Measurements from ENCODE around the gene ZBTB16.

DNA sequence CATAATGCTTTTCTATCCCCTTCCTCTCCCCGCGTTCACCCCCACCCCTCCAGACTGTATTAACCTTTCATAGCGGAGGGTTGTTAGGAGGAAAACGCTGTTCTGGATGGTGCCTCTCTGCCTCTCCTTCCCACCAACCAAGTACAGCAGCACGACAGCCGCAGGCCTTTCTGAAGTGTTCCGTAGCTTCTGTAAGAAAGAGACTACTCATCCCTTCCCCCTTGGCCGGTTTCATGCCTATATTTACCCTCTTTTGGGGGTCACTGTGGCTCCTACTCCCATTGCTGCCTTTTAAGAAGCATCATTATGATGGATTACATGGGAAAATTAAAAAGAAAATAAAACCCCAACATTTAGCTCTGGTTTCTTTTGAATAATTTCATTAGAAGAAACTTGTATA lies 46.5 kb downstream of the ZBTB16 start:
- no peak for TF ChIP-seq CTCF (IDR thresholded peaks at IDR 0.05)
- TF ChIP-seq EP300 (IDR thresholded peaks at IDR 0.05) = no peak
- no peak for TF ChIP-seq POLR2AphosphoS5 (IDR thresholded peaks at IDR 0.05)

Measured in sigmoid colon (tissue), 4 donors.